ENCODE results near the gene RTCB. TPM values are rescaled to one million over a fixed set of nuclear protein-coding genes. Genes with fewer than 3 reads are reported as not detected.

The RTCB gene
- total RNA-seq, 1 donor from 2014 or later = 93.1 TPM

- no peak for TF ChIP-seq CTCF (IDR thresholded peaks at IDR 0.05; ENCODE audit: insufficient read depth, low read depth, low read length)
- TF ChIP-seq EZH2 (IDR thresholded peaks at IDR 0.05; ENCODE audit: insufficient read depth, low read length) = no peak
- Histone ChIP-seq H3K4me3 (ENCODE audit: insufficient read depth, low read depth, low read length) (no peak overlapping the region), H3K36me3 (ENCODE audit: insufficient read depth, low read length) (no peaks in the 10 kb centered on the region), H4K20me1 (ENCODE audit: insufficient read depth, low read length) (no peaks in the 10 kb centered on the region), H3K27me3 (ENCODE audit: insufficient read depth, low read length) (no peaks in the 10 kb centered on the region), H3K79me2 (ENCODE audit: insufficient read depth, low read length) (no peaks in the 10 kb centered on the region), H2AFZ (ENCODE audit: low read depth, low read length) (no peak overlapping the region), H3K4me2 (ENCODE audit: low read length) (no peak overlapping the region), H3K27ac (ENCODE audit: low read depth, low read length) (no peak overlapping the region), H3K4me1 (ENCODE audit: insufficient read depth, low read length) (peaks cover 2% of the 10 kb centered on the region), H3K9ac (ENCODE audit: low read length) (no peak overlapping the region), H3K9me3 (ENCODE audit: insufficient read depth, low read depth, low read length) (no peaks in the 10 kb centered on the region)
- H3K27ac Mint-ChIP-seq (ENCODE audit: unreplicated experiment) = peak overlapping the region; percentile 34
- DNase-seq (ENCODE audit: low read depth) (no peak), FAIRE-seq (no peak)
- H3K9me3 Mint-ChIP-seq (ENCODE audit: unreplicated experiment) = peaks cover 3% of the 10 kb centered on the region
- no peak overlapping the region for H3K4me3 Mint-ChIP-seq (ENCODE audit: unreplicated experiment)
- peaks cover 5% of the 10 kb centered on the region for H3K27me3 Mint-ChIP-seq (ENCODE audit: low read depth, unreplicated experiment)
- H3K36me3 Mint-ChIP-seq (ENCODE audit: low read depth, unreplicated experiment) = no peaks in the 10 kb centered on the region
- no peaks in the 10 kb centered on the region for H3K4me1 Mint-ChIP-seq (ENCODE audit: low read depth, unreplicated experiment)
These were observed 56.3 kb downstream of the RTCB start for GRCh38 chr22:32355760-32356159.

- Mint-ChIP-seq H3K4me3 (ENCODE audit: unreplicated experiment) (no peak overlapping the region), H3K27ac (ENCODE audit: unreplicated experiment) (no peak overlapping the region), H3K27me3 (ENCODE audit: low read depth, unreplicated experiment) (peaks cover 5% of the 10 kb centered on the region), H3K4me1 (ENCODE audit: low read depth, unreplicated experiment) (no peaks in the 10 kb centered on the region), H3K9me3 (ENCODE audit: unreplicated experiment) (peaks cover 3% of the 10 kb centered on the region), H3K36me3 (ENCODE audit: low read depth, unreplicated experiment) (no peaks in the 10 kb centered on the region)
- Histone ChIP-seq H3K4me1 (ENCODE audit: insufficient read depth, low read length) (peaks cover 2% of the 10 kb centered on the region), H3K79me2 (ENCODE audit: insufficient read depth, low read length) (no peaks in the 10 kb centered on the region), H3K4me3 (ENCODE audit: insufficient read depth, low read depth, low read length) (no peak overlapping the region), H2AFZ (ENCODE audit: low read depth, low read length) (no peak overlapping the region), H4K20me1 (ENCODE audit: insufficient read depth, low read length) (no peaks in the 10 kb centered on the region), H3K36me3 (ENCODE audit: insufficient read depth, low read length) (no peaks in the 10 kb centered on the region), H3K27me3 (ENCODE audit: insufficient read depth, low read length) (no peaks in the 10 kb centered on the region), H3K9ac (ENCODE audit: low read length) (peak overlapping the region; percentile 23), H3K4me2 (ENCODE audit: low read length) (no peak overlapping the region), H3K9me3 (ENCODE audit: insufficient read depth, low read depth, low read length) (no peaks in the 10 kb centered on the region), H3K27ac (ENCODE audit: low read depth, low read length) (no peak overlapping the region)
- TF ChIP-seq CTCF (IDR thresholded peaks at IDR 0.05; ENCODE audit: insufficient read depth, low read depth, low read length) (no peak), EZH2 (IDR thresholded peaks at IDR 0.05; ENCODE audit: insufficient read depth, low read length) (no peak)
- DNase-seq (ENCODE audit: low read depth) = peak; percentile 13
- no peak for FAIRE-seq
These were observed 57.4 kb downstream of the RTCB start for GRCh38 chr22:32354360-32355351.

- H4K20me1 ChIP-seq (ENCODE audit: insufficient read depth, low read length) = no peaks in the 10 kb centered on the region
- no peaks in the 10 kb centered on the region for H3K36me3 ChIP-seq (ENCODE audit: insufficient read depth, low read length)
- no peak overlapping the region for H3K9ac ChIP-seq (ENCODE audit: low read length)
- H3K4me2 ChIP-seq (ENCODE audit: low read length) = no peak overlapping the region
- TF ChIP-seq EZH2 (IDR thresholded peaks at IDR 0.05; ENCODE audit: insufficient read depth, low read length) (no peak), CTCF (IDR thresholded peaks at IDR 0.05; ENCODE audit: insufficient read depth, low read depth, low read length) (no peak)
- no peak overlapping the region for H3K27ac ChIP-seq (ENCODE audit: low read depth, low read length)
- H3K27ac Mint-ChIP-seq (ENCODE audit: unreplicated experiment) = no peak overlapping the region
- peaks cover 2% of the 10 kb centered on the region for H3K4me1 ChIP-seq (ENCODE audit: insufficient read depth, low read length)
- no peaks in the 10 kb centered on the region for H3K4me1 Mint-ChIP-seq (ENCODE audit: low read depth, unreplicated experiment)
- no peaks in the 10 kb centered on the region for H3K36me3 Mint-ChIP-seq (ENCODE audit: low read depth, unreplicated experiment)
- peaks cover 5% of the 10 kb centered on the region for H3K27me3 Mint-ChIP-seq (ENCODE audit: low read depth, unreplicated experiment)
- no peaks in the 10 kb centered on the region for H3K79me2 ChIP-seq (ENCODE audit: insufficient read depth, low read length)
- H3K9me3 Mint-ChIP-seq (ENCODE audit: unreplicated experiment) = peaks cover 3% of the 10 kb centered on the region
- FAIRE-seq = no peak
- H3K27me3 ChIP-seq (ENCODE audit: insufficient read depth, low read length) = no peaks in the 10 kb centered on the region
- DNase-seq (ENCODE audit: low read depth) = no peak
- no peak overlapping the region for H3K4me3 Mint-ChIP-seq (ENCODE audit: unreplicated experiment)
- H3K9me3 ChIP-seq (ENCODE audit: insufficient read depth, low read depth, low read length) = no peaks in the 10 kb centered on the region
- no peak overlapping the region for H2AFZ ChIP-seq (ENCODE audit: low read depth, low read length)
- H3K4me3 ChIP-seq (ENCODE audit: insufficient read depth, low read depth, low read length) = no peak overlapping the region
These were observed 58.2 kb downstream of the RTCB start for GRCh38 chr22:32353840-32354239.

All from astrocyte (in vitro differentiated cells and primary cell).